Esophagus squamous epithelium (tissue), 5 donors: ENCODE results near the gene FASTKD1. TPM values are rescaled to one million over a fixed set of nuclear protein-coding genes. Genes with fewer than 3 reads are reported as not detected.

Experiments
- DNase-seq: peaks from one replicate; lab custom pipeline; 2025; lab: John Stamatoyannopoulos, UW
- H3K27ac ChIP-seq, 4 donors: fragments of 200-600 bp; sonication (generic); one replicate each; pipeline ENCODE4 v1.5.1; 2016 to 2019; ENCODE audit warnings: mild to moderate bottlenecking in 1 of 4
- H3K27me3 ChIP-seq, 4 donors: fragments of 200-600 bp; sonication (generic); 1 replicate in 3 of 4; 2 replicates in 1 of 4; pipeline versions ENCODE4 v1.5.1 to v1.6.0; 2017 to 2021; ENCODE audit warnings: antibody characterized with exemption in 1 of 4
- H3K36me3 ChIP-seq, 3 donors: fragments of 200-600 bp; sonication (generic); one replicate each; pipeline ENCODE4 v1.5.1; 2016 to 2019
- H3K4me1 ChIP-seq, 3 donors: fragments of 200-600 bp; sonication (generic); one replicate each; pipeline ENCODE4 v1.5.1; 2017 to 2019
- H3K4me3 ChIP-seq, 4 donors: fragments of 200-600 bp; sonication (generic); 1 replicate in 3 of 4; 2 replicates in 1 of 4; pipeline ENCODE4 v1.5.1; 2016 to 2019; ENCODE audit warnings: mild to moderate bottlenecking in 2 of 4, moderate library complexity in 1 of 4
- H3K9me3 ChIP-seq, 3 donors: fragments of 200-600 bp; sonication (generic); one replicate each; pipeline ENCODE4 v1.5.1; 2016 to 2019
- POLR2A ChIP-seq, 4 donors: fragments of 450-650 bp; IDR thresholded peaks; one replicate each; pipeline ENCODE4 v1.6.1; 2017; ENCODE audit warnings: antibody characterized with exemption in 4 of 4, mild to moderate bottlenecking in 4 of 4, moderate library complexity in 3 of 4
- WGBS, 2 donors: methylation state at CpG; one replicate each; pipeline ENCODE4 v1.1.5; 2018; 5-methylcytosine and 5-hydroxymethylcytosine counted together
- intact Hi-C: fragments of 100-400 bp; cut with DNase I; formaldehyde crosslinking; loops from one replicate; pipeline ENCODE4 v1.15.0; 2022
- total RNA-seq, 4 donors: library from RNA; depleted of rRNA; stranded (reverse); fragments of >200 nt; gene quantifications; one replicate each; pipeline ENCODE4 v1.1.0, GENCODE V29; 2016
- TF ChIP-seq, protein P1 (sequence below), 6 experiments: fragments of 450-650 bp in 4 of 6; fragments of 200-600 bp in 2 of 6; sonication (generic) in 2 of 6; IDR thresholded peaks; one replicate each; pipeline ENCODE4 v1.5.1; 2016 to 2019; ENCODE audit warnings: antibody characterized with exemption in 6 of 6, mild to moderate bottlenecking in 4 of 6, moderate library complexity in 4 of 6
- donor health status: DM: yes; HTN: yes; CAD: no.

The FASTKD1 gene
- total RNA-seq, 4 donors from 2014 or later = 15.8 to 36.7 (median 25.9) TPM

GRCh38 chr2:169504651-169505050 lies 69.0 kb downstream of the FASTKD1 start:
- intact Hi-C loops = no loop called here
- no peak for DNase-seq
- 95% methylated on average over 15 to 18 of the region's 19 CpGs for WGBS, 2 donors

GRCh38 chr2:169495310-169495928 lies 78.2 kb downstream of the FASTKD1 start:
- Histone ChIP-seq H3K4me1 (no peaks in the 10 kb centered on the region), H3K9me3 (no peaks in the 10 kb centered on the region), H3K4me3 (no peak overlapping the region), H3K27ac (no peak overlapping the region), H3K36me3 (peaks cover 0 to 26% (median 0%) of the 10 kb centered on the region in 3 donors), H3K27me3 (no peaks in the 10 kb centered on the region)
- intact Hi-C loops = no loop called here
- 85 to 94% methylated on average over 5 of the region's 5 CpGs for WGBS, 2 donors
- TF ChIP-seq, protein P1, sequence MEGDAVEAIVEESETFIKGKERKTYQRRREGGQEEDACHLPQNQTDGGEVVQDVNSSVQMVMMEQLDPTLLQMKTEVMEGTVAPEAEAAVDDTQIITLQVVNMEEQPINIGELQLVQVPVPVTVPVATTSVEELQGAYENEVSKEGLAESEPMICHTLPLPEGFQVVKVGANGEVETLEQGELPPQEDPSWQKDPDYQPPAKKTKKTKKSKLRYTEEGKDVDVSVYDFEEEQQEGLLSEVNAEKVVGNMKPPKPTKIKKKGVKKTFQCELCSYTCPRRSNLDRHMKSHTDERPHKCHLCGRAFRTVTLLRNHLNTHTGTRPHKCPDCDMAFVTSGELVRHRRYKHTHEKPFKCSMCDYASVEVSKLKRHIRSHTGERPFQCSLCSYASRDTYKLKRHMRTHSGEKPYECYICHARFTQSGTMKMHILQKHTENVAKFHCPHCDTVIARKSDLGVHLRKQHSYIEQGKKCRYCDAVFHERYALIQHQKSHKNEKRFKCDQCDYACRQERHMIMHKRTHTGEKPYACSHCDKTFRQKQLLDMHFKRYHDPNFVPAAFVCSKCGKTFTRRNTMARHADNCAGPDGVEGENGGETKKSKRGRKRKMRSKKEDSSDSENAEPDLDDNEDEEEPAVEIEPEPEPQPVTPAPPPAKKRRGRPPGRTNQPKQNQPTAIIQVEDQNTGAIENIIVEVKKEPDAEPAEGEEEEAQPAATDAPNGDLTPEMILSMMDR (IDR thresholded peaks at IDR 0.05) = no peak
- TF ChIP-seq POLR2A (IDR thresholded peaks at IDR 0.05) = no peak
- no peak for DNase-seq

More at GRCh38 chr2:169504651-169505050, 69.0 kb downstream of the FASTKD1 start:
- H3K4me1 ChIP-seq = peaks cover 0 to 19% (median 4%) of the 10 kb centered on the region in 3 donors
- peaks cover 0 to 53% (median 0%) of the 10 kb centered on the region in 3 donors for H3K36me3 ChIP-seq
- no peak overlapping the region for H3K4me3 ChIP-seq
- TF ChIP-seq, protein P1 (IDR thresholded peaks at IDR 0.05) = no peak
- TF ChIP-seq POLR2A (IDR thresholded peaks at IDR 0.05) = no peak
- no peak overlapping the region for H3K27ac ChIP-seq
- H3K9me3 ChIP-seq = no peaks in the 10 kb centered on the region
- no peaks in the 10 kb centered on the region for H3K27me3 ChIP-seq

DNA sequence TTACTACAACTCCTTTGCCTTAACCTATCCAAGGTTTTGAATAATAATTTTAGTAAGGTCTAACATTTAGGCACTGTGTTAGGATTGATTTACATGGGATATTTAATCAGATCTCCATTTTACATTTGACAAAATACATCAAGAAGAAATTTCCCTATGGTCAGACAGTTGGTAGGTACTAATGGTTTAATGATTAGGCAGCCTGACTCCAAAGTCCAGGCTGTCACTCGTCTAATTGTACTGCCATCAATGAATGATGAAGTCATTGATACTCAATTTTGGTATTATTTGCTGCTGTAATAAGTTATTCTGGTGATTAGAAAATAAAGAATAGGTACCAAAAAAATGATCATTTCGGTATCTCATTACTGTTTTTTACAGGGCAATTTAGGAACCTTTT lies 80.3 kb downstream of the FASTKD1 start:
- H3K9me3 ChIP-seq = no peaks in the 10 kb centered on the region
- H3K27me3 ChIP-seq = no peaks in the 10 kb centered on the region
- H3K4me1 ChIP-seq = no peaks in the 10 kb centered on the region
- no peak for DNase-seq
- 86 to 96% methylated on average over 2 of the region's 2 CpGs for WGBS, 2 donors
- TF ChIP-seq POLR2A (IDR thresholded peaks at IDR 0.05) = no peak
- TF ChIP-seq, protein P1 (IDR thresholded peaks at IDR 0.05) = no peak
- peaks cover 0 to 32% (median 0%) of the 10 kb centered on the region in 3 donors for H3K36me3 ChIP-seq
- intact Hi-C loops = no loop called here
- no peak overlapping the region for H3K27ac ChIP-seq
- no peak overlapping the region for H3K4me3 ChIP-seq

DNA sequence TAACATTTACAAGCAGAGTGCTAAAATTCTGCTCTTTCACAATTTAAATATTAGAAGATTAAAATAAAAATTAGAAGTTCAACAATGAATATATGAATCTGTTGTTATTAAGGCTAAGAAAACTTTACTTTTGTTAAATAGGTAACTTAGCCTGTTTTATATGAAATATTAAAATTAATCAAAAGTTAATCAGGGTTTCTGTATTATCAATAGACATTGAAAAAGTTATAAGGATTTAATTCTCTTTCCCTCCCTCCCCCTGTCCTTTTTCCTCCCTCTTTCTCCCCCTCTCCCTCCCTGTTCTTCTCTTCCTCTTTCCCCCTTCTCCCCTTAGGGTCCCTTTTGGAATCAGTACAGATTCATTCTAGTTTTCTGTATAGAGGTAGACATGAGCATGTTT lies 82.3 kb downstream of the FASTKD1 start:
- H3K27me3 ChIP-seq = no peaks in the 10 kb centered on the region
- intact Hi-C loops = no loop called here

GRCh38 chr2:169490834-169491233 lies 82.8 kb downstream of the FASTKD1 start:
- Histone ChIP-seq H3K27me3 (no peaks in the 10 kb centered on the region), H3K4me1 (no peaks in the 10 kb centered on the region), H3K36me3 (peaks cover 0 to 40% (median 0%) of the 10 kb centered on the region in 3 donors), H3K4me3 (no peak overlapping the region), H3K9me3 (no peaks in the 10 kb centered on the region), H3K27ac (no peak overlapping the region)
- TF ChIP-seq POLR2A (IDR thresholded peaks at IDR 0.05) = no peak
- TF ChIP-seq, protein P1 (IDR thresholded peaks at IDR 0.05) = no peak
- DNase-seq = no peak
- intact Hi-C loops = no loop called here

More for the DNA sequence above, 82.3 kb downstream of the FASTKD1 start:
- Histone ChIP-seq H3K4me1 (no peaks in the 10 kb centered on the region), H3K27ac (no peak overlapping the region), H3K36me3 (peaks cover 0 to 40% (median 0%) of the 10 kb centered on the region in 3 donors), H3K4me3 (no peak overlapping the region), H3K9me3 (no peaks in the 10 kb centered on the region)
- DNase-seq = no peak
- TF ChIP-seq POLR2A (IDR thresholded peaks at IDR 0.05) = no peak
